Lung (tissue), 12 donors: ENCODE data around the gene GRAMD1C. TPM values are rescaled to one million over a fixed set of nuclear protein-coding genes. Genes with fewer than 3 reads are reported as not detected.

Experiments
- ATAC-seq: fragments of 200-7000 bp; cut with Tn5 transposase; one replicate; pipeline ENCODE4 v1.9.1; 2020; ENCODE audit warnings: moderate number of reproducible peaks; ENCODE audit not compliant: insufficient read depth, low FRiP score
- DNase-seq, 3 donors: peaks; one replicate each; pipeline ENCODE4 v3.0.0-alpha.2; 2013 to 2017
- H3K27ac ChIP-seq, 2 donors: one replicate each; pipeline ENCODE4 v1.5.1; 2013; ENCODE audit warnings: mild to moderate bottlenecking in 2 of 2, moderate library complexity in 2 of 2, control low read depth in 1 of 2, inconsistent platforms in 1 of 2, low read depth in 1 of 2, low read length in 1 of 2
- H3K27me3 ChIP-seq, 3 donors: one replicate each; pipeline ENCODE4 v1.5.1; 2013; ENCODE audit warnings: low read length in 2 of 3; ENCODE audit not compliant: control insufficient read depth in 3 of 3, insufficient read depth in 3 of 3
- H3K36me3 ChIP-seq, 4 donors: one replicate each; pipeline ENCODE4 v1.5.1; 2013; ENCODE audit warnings: low read length in 4 of 4, mild to moderate bottlenecking in 1 of 4, moderate library complexity in 1 of 4; ENCODE audit not compliant: control insufficient read depth in 4 of 4, insufficient read depth in 4 of 4
- H3K4me1 ChIP-seq, 5 donors: one replicate each; pipeline ENCODE4 v1.5.1; 2013; ENCODE audit warnings: low read length in 5 of 5, mild to moderate bottlenecking in 2 of 5, moderate library complexity in 1 of 5; ENCODE audit not compliant: control insufficient read depth in 5 of 5, insufficient read depth in 5 of 5
- H3K4me3 ChIP-seq: one replicate; pipeline ENCODE4 v1.5.1; 2013; ENCODE audit warnings: mild to moderate bottlenecking, control low read depth, moderate library complexity
- H3K9ac ChIP-seq, 2 donors: one replicate each; pipeline ENCODE4 v1.5.1; 2013; ENCODE audit warnings: low read length in 2 of 2, control low read depth in 1 of 2; ENCODE audit not compliant: insufficient read depth in 1 of 2
- H3K9me3 ChIP-seq, 4 donors: one replicate each; pipeline ENCODE4 v1.5.1; 2013; ENCODE audit warnings: low read length in 3 of 4, mild to moderate bottlenecking in 1 of 4, moderate library complexity in 1 of 4; ENCODE audit not compliant: control insufficient read depth in 4 of 4, insufficient read depth in 3 of 4
- CTCF ChIP-seq: IDR thresholded peaks from 2 replicates; pipeline ENCODE4 v1.5.1; 2012; ENCODE audit warnings: mild to moderate bottlenecking; ENCODE audit errors: control extremely low read depth, extremely low read depth
- WGBS, 2 donors: extraction: QIAGEN DNeasy Blood & Tissue Kit; methylation state at CpG; one replicate each; pipeline ENCODE4 v1.1.7; 2013; 5-methylcytosine and 5-hydroxymethylcytosine counted together
- polyA plus RNA-seq, 2 donors: library from polyadenylated mRNA; stranded (reverse); fragments of 200-250 nt; gene quantifications; one replicate each; pipeline ENCODE4 v1.2.1, GENCODE V29; 2013
- total RNA-seq, 2 donors: library from RNA; depleted of rRNA in 1 of 2; stranded (reverse); fragments of >200 nt in 1 of 2; gene quantifications; one replicate each; pipeline ENCODE4 v1.2.1, GENCODE V29; 2014 to 2021
- donor health status: control.
- donor health status: control.
- donor health status: Bipolar disorder and iron deficiency.
- donor health status: healthy.
- donor health status: DM: yes; HTN: yes; CAD: no.

GRAMD1C gene
- total and polyA plus RNA-seq, 4 donors, result 4.4 to 12.9 (median 8.8) TPM

GRCh38 chr3:113983544-113983943 lies 145.0 kb downstream of the GRAMD1C start:
- no peaks in the 10 kb centered on the region for H3K4me1 ChIP-seq
- no peak overlapping the region for H3K4me3 ChIP-seq
- WGBS, 2 donors, result 93 to 94% methylated on average over 3 of the region's 3 CpGs
- H3K9ac ChIP-seq, result no peak overlapping the region
- no peaks in the 10 kb centered on the region for H3K9me3 ChIP-seq
- H3K27me3 ChIP-seq, result no peaks in the 10 kb centered on the region
- peaks cover 0 to 23% (median 8%) of the 10 kb centered on the region in 4 donors for H3K36me3 ChIP-seq
- ATAC-seq, result no peak
- no peak for TF ChIP-seq CTCF
- H3K27ac ChIP-seq, result no peak overlapping the region
- DNase-seq, result no peak

GRCh38 chr3:113985541-113985940 lies 147.0 kb downstream of the GRAMD1C start:
- no peak for ATAC-seq

More at GRCh38 chr3:113985541-113985940, 147.0 kb downstream of the GRAMD1C start:
- no peak for TF ChIP-seq CTCF
- Histone ChIP-seq H3K9me3 (no peaks in the 10 kb centered on the region), H3K4me3 (no peak overlapping the region), H3K27me3 (no peaks in the 10 kb centered on the region), H3K9ac (no peak overlapping the region), H3K36me3 (peaks cover 0 to 16% (median 5%) of the 10 kb centered on the region in 4 donors), H3K27ac (no peak overlapping the region), H3K4me1 (no peaks in the 10 kb centered on the region)
- WGBS, 2 donors, result 70 to 83% methylated on average over 4 of the region's 4 CpGs
- peak in 1 of 3 donors; percentile 2 for DNase-seq

Other genes with a start within 250 kb of the GRAMD1C start
- gene USF3, start 142.1 kb upstream of the GRAMD1C start, total RNA-seq, result 10 to 100 TPM; 14.3 to 21.3 TPM
- gene USF3, start 142.1 kb upstream of the GRAMD1C start, polyA plus RNA-seq, result 1 to 10 TPM; 5.2 to 5.4 TPM
- 10 to 100 TPM; 58.2 to 82.7 TPM for gene NAA50, start 92.5 kb upstream of the GRAMD1C start, total RNA-seq
- gene NAA50, start 92.5 kb upstream of the GRAMD1C start, polyA plus RNA-seq, result 10 to 100 TPM; 27.8 to 64.6 TPM
- 10 to 100 TPM; 68.5 to 99.6 TPM for gene ATP6V1A, start 91.8 kb upstream of the GRAMD1C start, total RNA-seq
- 10 to 100 TPM; 23.1 to 32.2 TPM for gene ATP6V1A, start 91.8 kb upstream of the GRAMD1C start, polyA plus RNA-seq
- 10 to 100 TPM in 1 of 2 donors, 1 to 10 TPM in 1; 7.7 to 14.9 TPM for gene ZDHHC23, start 109.2 kb downstream of the GRAMD1C start, total RNA-seq
- 1 to 10 TPM; 2.9 to 3.2 TPM for gene ZDHHC23, start 109.2 kb downstream of the GRAMD1C start, polyA plus RNA-seq
- gene CCDC191, start 217.7 kb downstream of the GRAMD1C start, total RNA-seq, result 10 to 100 TPM in 1 of 2 donors, 1 to 10 TPM in 1; 7.7 to 15.3 TPM
- 1 to 10 TPM; 2.5 to 3.5 TPM for gene CCDC191, start 217.7 kb downstream of the GRAMD1C start, polyA plus RNA-seq
- gene QTRT2, start 217.9 kb downstream of the GRAMD1C start, total RNA-seq, result 10 to 100 TPM; 25.5 to 33.0 TPM
- 10 to 100 TPM in 1 of 2 donors, 1 to 10 TPM in 1; 5.3 to 11.5 TPM for gene QTRT2, start 217.9 kb downstream of the GRAMD1C start, polyA plus RNA-seq